GM19025 (cell line): Measurements from ENCODE around the gene ASIC3.
"Not testable (repeated sequence)": the region's sequence is repeated elsewhere in the genome, so short reads cannot be mapped to it uniquely, and the experiment has no call there.

Experiments used
- ATAC-seq: cut with Tn5 transposase; IDR thresholded peaks from one replicate; pipeline ENCODE4 v1.9.1; 2021; ENCODE audit warnings: mild to moderate bottlenecking, low read depth, moderate library complexity; ENCODE audit not compliant: unreplicated experiment

Gene ASIC3

DNA sequence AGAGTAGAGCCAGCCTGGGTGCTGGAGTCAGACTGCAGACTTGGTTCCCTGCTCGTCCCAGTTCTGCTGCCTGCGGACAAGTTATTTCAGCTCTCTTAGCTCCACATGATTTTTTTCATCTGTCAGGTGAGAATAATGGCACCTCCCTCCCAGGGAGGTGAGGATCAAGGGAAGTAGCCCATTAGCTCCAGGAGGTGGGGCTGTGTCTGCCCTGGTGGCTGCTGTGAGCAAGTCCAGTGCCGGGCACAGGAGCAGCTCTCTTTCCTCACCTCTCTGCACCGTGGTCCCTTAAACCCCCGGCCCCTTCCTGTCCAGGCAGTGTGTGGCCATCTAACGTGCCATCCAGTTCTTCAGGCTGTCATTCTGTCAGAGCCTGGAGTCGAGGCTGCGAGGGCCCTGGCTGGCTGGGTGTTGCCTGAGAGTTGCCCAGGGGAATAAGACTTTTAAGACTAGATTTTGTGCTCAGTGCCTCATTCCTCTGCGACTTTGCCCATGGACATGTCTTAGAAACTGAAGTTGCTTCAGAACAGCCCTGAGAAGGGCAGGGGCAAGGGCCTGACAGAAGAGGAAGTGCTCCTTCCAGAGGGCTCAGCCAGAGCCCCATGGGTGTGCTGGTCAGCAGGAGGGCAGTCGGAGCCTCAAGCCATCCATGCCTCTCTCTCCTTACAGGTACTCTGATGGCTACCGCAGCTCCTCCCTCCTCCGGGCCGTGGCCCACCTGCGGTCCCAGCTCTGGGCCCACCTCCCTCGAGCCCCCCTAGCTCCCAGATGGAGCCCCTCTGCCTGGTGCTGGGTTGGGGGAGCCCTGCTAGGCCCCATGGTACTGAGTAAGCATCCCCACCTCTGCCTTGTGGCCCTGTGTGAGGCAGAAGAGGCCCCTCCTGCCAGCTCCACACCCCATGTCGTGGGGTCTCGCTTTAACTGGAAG lies 15.1 kb upstream of the ASIC3 start:
- ATAC-seq = no peak

DNA sequence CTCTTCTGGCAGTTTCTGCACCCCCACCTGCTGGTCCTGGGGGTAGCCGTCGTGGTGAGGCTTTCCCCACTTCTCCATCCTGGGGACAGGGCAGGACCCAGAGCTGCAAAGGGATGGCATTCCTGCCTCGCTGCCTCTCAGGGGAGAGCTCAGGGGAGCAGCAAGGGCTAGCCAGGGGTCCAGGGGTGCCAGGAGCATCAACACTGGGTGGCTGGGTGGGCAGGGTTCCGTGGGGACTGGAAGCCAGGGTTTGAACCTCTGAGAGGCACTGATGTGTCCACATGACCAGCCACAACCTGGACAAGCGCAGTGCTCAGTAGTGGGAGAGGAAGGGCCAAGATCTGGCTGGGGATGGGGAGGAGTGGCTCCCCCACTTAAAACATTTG lies 14.5 kb upstream of the ASIC3 start:
- ATAC-seq = no peak

DNA sequence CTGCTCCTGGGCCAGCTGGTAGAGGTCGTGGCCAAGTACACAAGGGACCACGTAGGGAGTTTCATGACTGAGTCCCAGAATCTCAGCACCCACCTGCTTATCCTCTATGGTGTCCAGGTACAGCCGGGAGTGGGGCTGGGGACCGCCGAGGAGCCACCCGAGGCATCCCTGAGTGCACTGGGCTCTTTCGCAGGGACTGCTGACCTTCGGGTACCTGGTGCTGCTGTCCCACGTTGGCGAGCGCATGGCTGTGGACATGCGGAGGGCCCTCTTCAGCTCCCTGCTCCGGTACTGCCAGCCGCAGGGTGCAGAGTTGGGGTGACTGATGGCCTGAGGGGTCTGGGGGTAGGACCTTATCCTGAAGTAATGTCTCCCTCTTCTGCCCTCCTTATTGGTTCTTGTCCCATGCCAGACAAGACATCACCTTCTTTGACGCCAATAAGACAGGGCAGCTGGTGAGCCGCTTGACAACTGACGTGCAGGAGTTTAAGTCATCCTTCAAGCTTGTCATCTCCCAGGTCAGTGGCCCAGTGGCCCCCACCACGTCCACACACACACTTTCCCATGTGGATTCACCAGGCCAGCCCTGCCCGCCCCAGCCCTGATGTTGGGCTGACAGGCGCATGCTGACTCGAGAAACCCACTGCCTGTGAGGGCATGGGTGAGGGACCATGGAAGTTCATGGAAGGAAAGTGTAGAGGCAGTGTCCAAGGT lies 13.9 kb upstream of the ASIC3 start:
- no peak for ATAC-seq

DNA sequence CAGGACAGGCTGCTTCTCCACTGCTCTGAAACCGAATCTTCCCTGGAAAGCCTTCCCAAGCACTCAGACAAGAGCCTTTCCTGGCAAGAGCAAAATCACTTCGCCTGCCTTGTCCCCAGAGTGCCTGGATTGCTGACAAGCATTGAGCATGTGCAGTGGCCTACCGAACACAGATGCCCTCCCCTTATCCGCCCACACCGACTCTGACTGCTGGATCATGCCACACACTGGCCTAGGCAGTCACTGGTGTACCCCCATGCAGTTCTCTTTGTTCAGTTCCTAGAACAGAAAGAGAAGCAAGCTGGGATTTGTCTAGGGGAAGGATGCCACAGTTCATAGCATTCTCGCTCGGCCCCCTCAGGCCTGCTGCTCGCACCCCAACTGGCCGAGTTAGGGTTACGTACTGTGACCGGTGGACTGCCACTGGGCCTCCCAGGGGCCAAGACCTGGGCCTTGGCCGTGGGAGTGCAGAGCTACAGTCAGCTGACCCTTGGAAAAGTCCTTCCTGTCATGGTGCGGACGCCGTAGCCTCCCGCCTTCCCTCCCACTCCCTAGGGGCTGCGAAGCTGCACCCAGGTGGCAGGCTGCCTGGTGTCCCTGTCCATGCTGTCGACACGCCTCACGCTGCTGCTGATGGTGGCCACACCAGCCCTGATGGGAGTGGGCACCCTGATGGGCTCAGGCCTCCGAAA lies 13.2 kb upstream of the ASIC3 start:
- no peak for ATAC-seq

DNA sequence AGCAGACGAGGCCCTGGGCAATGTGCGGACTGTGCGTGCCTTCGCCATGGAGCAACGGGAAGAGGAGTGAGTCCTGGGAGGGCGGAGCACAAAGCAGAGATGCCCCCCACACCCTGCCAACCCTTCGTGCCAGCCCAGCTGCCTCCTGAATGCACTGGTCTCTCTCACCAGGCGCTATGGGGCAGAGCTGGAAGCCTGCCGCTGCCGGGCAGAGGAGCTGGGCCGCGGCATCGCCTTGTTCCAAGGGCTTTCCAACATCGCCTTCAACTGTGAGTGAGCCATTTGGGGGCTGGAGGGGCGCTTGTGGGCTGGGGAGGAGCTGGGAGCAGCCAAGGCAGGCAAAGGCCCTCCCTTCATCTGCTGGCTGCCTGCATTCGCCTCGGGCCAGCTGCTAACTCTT lies 12.4 kb upstream of the ASIC3 start:
- no peak for ATAC-seq

DNA sequence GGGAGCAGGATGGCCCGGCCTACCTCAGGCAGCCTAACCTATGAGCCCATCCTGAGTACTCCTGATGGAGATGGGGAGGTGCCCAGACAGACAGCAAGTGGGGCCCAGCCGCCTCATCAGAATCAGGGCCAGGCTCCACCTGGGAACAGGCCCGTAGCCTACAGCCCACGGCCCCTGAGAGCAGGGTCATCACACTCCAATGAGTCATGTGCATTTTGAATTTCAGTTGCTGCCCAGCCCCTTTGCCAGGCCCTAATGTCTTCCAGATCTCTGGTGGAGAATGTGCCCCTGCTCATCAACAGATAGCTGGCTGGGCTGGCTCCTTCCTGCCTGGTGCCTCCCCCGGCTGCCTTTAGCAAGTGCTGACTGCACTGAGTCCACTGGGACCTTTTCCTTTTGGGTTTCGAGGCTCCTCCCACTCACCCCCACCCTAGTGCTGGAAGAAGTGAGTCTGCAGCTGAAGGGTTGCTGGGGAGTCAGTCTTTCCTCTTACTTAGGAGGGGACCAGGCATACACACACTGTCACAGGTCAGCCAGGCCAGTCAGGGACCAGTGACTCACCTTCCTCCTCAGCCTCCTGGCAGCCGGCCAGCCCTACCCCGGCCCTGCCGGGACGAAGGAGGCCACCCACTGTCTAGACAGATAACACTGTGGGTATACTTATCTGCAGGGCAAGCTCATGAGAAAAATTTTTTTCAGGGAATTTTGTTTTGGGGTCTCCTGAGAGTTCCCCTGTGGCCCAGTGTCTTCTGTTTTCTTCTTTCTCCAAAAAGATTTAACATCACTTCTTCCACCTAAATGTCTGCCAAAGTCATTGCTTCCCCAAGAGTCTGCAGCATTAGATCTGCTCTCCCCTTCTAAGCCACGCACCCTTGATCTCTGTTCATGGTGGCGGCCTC lies 9.1 kb upstream of the ASIC3 start:
- no peak for ATAC-seq

DNA sequence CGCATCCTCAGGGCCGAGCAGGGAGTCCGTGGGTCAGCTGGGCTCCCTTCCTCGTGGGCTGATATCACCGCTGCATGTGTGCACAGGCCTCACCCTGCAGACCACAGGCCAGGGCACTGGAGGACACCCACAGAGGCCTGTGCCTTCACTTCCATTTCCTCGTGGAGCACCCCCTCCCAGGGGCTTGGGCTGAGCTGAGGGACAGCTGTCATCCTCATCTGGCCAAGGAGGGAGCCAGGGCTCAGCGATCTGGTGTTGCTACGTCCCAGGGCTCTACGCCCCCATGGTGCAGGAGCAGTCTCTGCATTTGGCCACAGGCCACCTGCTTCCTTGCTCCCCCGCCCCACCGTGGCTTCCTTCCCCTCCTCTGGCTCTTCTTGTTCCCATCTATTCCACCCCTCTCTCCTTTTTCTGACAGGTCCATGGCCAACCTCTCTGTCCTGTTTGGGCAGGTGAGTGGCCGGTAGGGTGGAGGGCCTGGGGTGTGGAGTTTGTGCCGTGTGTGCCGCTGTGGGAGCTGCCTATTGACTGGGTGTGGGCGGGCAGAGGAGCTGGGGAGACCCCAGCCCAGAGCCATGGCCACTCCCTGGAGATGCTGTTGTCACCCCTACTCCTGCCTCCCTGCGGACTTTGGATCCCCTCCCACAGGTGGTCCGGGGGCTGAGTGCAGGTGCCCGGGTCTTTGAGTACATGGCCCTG lies 8.3 kb upstream of the ASIC3 start:
- no peak for ATAC-seq

DNA sequence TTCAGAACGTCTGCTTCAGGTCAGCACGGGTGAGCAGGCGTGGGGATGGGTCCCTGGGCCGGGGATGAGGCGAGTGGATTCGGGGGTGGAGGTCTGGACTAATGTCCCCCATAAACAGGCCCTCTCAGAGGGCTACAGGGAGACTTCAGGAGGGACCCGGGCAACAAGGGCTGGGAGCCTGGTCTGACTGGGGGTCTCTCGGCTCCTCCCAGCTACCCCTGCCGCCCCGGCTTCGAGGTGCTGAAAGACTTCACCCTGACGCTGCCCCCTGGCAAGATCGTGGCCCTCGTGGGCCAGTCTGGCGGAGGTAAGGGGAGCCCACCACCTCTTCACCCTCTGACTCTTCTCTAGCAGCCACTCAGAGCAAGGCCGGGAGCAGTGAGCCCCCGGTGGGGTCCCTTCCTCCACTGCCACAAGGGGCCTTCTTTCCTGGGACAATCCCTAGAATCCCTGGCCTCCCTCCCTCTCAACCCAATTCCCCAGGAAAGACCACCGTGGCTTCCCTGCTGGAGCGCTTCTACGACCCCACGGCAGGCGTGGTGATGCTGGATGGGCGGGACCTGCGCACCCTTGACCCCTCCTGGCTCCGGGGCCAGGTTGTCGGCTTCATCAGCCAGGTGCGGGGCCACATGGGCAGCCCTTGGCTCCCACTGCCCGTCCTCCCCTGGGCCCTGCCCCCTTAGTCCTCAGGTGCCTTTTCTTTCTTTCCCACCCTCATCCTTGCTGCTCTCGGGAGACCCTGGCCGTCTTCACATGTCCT lies 7.5 kb upstream of the ASIC3 start:
- ATAC-seq = no peak

DNA sequence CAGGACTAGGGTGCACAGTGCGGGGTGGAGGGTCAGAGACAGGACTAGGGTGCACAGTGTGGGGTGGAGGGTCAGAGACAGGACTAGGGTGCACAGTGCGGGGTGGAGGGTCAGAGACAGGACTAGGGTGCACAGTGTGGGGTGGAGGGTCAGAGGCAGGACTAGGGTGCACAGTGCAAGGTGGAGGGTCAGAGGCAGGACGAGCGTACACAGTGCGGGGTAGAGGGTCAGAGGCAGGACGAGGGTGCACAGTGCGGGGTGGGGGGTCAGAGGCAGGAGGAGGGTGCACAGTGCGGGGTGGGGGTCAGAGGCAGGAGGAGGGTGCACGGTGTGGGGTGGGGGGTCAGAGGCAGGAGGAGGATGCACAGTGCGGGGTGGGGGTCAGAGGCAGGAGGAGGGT lies 4.9 kb upstream of the ASIC3 start:
- not testable (repeated sequence) for ATAC-seq

DNA sequence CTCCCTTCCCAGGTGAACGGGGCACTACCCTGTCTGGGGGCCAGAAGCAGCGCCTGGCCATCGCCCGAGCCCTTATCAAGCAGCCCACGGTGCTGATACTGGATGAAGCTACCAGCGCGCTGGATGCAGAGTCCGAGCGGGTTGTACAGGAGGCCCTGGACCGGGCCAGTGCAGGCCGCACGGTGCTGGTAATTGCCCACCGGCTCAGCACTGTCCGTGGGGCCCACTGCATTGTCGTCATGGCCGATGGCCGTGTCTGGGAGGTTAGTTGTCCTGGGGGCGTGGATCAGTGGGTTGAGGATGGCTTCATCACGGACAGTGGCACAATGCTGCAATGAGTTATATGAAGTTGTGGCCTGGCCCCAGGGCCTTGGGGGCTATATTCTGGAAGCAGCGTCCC lies 4.4 kb upstream of the ASIC3 start:
- no peak for ATAC-seq

DNA sequence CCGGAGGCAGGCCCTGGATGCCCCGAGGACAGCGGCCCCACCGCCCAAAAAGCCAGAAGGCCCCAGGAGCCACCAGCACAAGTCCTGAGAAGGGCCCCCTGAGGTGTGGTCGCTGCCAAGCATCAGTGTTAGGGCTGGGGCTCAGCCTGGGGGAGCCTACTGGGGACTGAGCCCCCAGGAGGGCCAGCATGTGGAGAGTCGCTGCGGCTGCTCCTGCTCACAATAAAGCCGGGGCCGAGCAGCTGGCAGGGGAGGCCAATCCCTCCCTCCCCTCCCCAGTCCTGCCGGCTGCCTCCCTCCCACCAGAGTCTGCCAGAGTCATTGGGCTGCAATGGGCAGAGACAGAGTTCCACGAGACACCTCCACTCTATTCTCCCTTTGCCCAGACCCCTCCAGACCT lies 3.1 kb upstream of the ASIC3 start:
- no peak for ATAC-seq

DNA sequence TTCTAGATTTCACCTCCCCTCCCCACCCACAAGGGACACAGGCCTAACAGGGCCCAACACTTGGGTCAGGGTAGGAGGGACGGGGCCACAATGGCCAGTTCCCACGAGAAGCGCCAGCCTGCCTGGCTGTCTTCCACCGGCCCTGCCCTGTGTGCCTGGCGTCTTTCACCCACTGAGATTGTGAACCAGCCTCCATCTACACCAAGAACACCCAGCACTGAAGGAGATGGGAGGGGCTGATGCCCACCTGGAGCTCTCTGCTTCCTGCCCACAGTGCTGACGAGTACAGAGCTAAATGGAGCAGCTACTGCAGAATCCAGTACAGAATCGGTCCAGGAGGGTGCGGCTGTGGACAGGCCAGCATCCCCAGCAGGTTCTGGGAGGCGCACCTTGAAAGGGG lies 2.4 kb upstream of the ASIC3 start:
- no peak for ATAC-seq

DNA sequence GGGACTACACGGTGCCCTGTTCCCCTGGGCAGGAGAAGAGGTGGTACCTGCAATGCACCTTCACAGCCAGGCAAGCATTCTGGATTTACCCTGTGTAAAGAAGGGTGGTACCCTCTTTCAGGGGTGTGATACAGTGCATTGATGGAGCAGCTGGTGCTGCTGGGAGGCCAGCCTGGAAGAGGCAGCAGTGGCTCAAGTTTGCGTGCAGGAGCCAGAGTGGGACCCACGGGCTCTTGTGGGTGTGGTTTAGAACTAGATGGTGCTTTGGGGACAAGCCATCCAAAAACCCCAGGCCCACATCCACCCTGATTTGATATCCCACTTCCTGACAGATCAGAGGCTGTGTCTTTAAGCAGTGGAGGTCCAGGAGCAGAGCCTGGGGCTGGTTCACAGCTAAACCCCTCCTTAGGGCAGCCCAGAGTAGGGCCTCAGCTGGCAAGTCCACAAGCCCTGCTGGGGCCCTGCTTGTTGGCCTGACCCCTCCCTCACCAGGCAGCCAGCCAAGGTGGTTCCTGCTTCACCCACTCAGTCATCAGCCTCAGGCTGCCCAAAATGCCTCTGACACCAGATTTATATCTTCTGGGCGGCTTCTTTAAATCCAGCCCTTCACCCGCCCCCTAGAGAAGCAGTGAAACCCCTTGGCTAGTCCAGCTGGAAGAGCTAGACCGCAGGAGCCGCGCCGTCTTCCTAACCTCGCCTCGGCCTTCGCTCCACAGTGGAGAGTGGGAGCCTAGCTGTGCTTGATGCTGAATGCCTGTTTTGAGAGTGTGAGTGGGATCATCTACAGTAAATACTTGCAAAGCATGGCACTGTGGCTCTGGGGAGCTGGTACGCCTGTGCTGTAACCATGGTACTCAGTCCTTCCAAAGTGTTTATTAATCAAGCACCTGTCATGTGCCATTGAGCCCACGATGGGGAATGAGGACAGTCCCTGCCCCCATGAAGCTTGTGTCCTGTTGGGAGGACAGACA lies 1.4 kb upstream of the ASIC3 start:
- no peak for ATAC-seq

DNA sequence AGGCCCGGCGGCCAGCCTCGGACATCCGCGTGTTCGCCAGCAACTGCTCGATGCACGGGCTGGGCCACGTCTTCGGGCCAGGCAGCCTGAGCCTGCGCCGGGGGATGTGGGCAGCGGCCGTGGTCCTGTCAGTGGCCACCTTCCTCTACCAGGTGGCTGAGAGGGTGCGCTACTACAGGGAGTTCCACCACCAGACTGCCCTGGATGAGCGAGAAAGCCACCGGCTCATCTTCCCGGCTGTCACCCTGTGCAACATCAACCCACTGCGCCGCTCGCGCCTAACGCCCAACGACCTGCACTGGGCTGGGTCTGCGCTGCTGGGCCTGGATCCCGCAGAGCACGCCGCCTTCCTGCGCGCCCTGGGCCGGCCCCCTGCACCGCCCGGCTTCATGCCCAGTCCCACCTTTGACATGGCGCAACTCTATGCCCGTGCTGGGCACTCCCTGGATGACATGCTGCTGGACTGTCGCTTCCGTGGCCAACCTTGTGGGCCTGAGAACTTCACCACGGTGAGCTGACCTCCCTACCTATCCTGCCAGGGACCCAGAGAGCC lies 656 bp downstream of the ASIC3 start:
- no peak for ATAC-seq

DNA sequence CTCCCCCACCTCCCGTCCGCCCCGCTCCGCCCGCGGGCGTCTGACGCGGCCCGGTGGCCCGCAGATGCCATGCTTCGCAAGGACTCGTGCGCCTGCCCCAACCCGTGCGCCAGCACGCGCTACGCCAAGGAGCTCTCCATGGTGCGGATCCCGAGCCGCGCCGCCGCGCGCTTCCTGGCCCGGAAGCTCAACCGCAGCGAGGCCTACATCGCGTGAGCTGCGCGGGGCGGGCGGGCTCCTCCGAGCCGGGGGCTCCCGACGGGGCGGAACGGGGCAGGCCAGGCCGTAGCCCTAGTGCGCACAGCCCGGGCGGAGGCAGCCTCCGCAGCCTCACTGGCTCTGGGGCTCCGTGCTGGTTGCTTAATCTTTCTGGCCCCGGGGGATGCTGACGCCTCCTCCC lies 2.8 kb downstream of the ASIC3 start:
- no peak for ATAC-seq

DNA sequence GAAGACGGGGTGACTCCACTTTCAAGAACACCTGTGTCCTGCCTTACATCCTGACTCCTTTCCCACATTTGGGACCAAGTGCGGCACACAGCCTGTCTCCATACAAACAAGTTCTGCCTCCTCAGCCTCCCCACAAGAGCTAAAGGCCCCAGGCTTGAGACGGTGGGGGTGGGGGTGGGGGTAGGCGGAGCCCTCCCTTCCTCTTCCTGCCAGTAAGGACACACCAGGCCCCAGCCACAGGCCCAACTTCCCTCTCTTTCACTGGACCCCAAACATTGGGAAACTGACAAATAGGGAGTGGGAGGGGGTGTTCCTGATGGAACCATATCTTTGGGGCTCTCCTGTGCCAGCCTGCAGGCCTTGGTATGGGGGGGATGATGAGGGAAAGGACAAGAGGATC lies 4.8 kb downstream of the ASIC3 start:
- no peak for ATAC-seq

DNA sequence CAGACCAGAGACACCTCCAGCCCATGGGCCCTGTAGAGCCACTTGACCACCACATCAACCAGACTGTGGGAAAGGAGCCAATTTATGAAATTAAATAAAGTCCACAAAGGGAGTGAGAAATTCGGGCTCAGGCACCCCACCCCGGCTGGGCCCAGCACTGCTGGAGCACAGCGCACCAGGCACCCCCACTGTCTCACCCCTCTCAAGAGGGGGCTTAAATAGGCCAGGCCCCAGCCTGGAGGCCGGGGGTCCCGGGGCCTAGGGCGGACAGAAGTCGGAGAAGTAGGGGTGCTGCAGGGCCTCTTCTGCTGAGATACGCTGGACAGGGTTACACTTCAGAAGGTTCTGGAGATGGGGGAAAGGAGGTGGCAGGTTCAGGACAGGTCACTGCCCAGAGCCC lies 5.4 kb downstream of the ASIC3 start:
- ATAC-seq = no peak

DNA sequence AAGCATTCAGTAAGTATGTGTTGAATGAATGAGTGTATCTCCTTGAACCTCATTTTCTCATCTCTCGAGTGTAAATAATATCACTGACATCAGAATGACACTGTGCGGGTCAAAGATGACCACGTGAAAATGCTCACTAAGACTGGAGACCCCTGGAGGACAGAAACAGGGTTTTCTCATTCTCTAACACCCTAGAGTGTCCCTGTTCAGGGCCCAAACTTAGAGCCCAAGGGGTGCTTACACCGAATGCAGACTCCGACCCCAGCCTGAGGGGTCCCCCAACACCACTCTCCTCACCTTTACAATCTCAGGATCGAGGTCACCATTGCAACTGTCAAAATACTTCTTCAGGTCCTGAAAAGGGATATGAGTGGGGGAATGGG lies 7.9 kb downstream of the ASIC3 start:
- no peak for ATAC-seq
